ENCODE data around the gene GNB1L. TPM values are rescaled to one million over a fixed set of nuclear protein-coding genes. Genes with fewer than 3 reads are reported as not detected.

The GNB1L gene
- total RNA-seq, 1 experiment from 2014 or later, result 18.0 TPM

DNA sequence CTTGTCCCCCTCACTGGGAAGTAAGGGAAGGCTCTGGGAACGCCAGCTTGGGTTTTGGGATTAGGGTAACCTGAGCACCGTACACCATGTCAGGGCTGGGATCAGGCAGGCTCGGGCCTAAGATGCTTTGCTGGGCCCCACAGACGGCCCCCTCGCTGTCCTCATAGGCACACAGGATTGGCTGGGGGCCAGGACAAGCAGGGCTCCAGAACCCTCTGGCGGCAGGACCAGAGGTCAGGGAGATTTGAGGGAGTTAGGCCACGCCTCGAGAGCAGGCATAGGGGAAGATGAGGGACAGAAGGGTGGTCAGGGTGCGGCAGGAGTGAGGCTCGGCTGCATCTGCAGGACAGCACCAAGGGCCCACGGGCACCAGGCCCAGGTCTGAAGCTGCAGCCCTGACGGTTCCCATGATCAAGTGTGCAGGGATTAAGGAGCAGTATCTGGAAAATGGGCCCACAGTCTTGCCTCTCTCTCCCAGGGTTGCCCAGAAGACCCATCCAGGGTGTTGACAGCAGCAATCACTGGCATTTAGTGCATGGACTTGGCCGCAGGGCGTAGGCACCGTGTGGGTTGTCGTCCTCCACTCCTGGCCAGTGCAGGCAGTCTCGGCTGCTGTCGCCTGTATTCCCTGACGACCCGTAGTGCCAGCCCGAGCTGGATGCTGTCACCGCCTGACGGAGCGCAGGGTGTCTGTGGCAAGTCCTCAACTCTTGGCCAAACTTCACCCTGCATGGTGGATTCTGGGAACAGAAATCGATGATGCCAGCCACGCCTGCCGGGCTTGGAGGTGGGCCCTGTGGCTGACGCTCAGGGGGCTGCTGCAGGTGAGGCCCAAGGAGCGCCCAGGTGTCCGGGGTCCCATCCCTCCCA, 15.7 kb upstream of the GNB1L start:
- H3K36me3 Mint-ChIP-seq, result no peaks in the 10 kb centered on the region
- POLR2A ChIA-PET, result interaction anchor here (0.5 kb wide), 1 partner anchor 14 kb away, joined by 4 read pairs; no protein-coding TSS in a partner anchor

More for the DNA sequence above, 15.7 kb upstream of the GNB1L start:
- H3K4me3 Mint-ChIP-seq, result no peak overlapping the region
- no peak overlapping the region for H3K27ac Mint-ChIP-seq
- TF ChIP-seq NFATC4 (CRISPR knock-in tag; IDR thresholded peaks at IDR 0.05), result no peak
- TF ChIP-seq, protein P1, sequence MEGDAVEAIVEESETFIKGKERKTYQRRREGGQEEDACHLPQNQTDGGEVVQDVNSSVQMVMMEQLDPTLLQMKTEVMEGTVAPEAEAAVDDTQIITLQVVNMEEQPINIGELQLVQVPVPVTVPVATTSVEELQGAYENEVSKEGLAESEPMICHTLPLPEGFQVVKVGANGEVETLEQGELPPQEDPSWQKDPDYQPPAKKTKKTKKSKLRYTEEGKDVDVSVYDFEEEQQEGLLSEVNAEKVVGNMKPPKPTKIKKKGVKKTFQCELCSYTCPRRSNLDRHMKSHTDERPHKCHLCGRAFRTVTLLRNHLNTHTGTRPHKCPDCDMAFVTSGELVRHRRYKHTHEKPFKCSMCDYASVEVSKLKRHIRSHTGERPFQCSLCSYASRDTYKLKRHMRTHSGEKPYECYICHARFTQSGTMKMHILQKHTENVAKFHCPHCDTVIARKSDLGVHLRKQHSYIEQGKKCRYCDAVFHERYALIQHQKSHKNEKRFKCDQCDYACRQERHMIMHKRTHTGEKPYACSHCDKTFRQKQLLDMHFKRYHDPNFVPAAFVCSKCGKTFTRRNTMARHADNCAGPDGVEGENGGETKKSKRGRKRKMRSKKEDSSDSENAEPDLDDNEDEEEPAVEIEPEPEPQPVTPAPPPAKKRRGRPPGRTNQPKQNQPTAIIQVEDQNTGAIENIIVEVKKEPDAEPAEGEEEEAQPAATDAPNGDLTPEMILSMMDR (IDR thresholded peaks at IDR 0.05), result no peak
- TF ChIP-seq MXD4 (CRISPR knock-in tag; IDR thresholded peaks at IDR 0.05; ENCODE audit: borderline replicate concordance), result no peak
- TF ChIP-seq, protein P2, sequence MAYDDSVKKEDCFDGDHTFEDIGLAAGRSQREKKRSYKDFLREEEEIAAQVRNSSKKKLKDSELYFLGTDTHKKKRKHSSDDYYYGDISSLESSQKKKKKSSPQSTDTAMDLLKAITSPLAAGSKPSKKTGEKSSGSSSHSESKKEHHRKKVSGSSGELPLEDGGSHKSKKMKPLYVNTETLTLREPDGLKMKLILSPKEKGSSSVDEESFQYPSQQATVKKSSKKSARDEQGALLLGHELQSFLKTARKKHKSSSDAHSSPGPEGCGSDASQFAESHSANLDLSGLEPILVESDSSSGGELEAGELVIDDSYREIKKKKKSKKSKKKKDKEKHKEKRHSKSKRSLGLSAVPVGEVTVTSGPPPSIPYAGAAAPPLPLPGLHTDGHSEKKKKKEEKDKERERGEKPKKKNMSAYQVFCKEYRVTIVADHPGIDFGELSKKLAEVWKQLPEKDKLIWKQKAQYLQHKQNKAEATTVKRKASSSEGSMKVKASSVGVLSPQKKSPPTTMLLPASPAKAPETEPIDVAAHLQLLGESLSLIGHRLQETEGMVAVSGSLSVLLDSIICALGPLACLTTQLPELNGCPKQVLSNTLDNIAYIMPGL (CRISPR knock-in tag; IDR thresholded peaks at IDR 0.05), result no peak
- TF ChIP-seq GRHL2 (CRISPR knock-in tag; IDR thresholded peaks at IDR 0.05; ENCODE audit: insufficient replicate concordance, severe bottlenecking), result no peak
- TF ChIP-seq, protein P3, sequence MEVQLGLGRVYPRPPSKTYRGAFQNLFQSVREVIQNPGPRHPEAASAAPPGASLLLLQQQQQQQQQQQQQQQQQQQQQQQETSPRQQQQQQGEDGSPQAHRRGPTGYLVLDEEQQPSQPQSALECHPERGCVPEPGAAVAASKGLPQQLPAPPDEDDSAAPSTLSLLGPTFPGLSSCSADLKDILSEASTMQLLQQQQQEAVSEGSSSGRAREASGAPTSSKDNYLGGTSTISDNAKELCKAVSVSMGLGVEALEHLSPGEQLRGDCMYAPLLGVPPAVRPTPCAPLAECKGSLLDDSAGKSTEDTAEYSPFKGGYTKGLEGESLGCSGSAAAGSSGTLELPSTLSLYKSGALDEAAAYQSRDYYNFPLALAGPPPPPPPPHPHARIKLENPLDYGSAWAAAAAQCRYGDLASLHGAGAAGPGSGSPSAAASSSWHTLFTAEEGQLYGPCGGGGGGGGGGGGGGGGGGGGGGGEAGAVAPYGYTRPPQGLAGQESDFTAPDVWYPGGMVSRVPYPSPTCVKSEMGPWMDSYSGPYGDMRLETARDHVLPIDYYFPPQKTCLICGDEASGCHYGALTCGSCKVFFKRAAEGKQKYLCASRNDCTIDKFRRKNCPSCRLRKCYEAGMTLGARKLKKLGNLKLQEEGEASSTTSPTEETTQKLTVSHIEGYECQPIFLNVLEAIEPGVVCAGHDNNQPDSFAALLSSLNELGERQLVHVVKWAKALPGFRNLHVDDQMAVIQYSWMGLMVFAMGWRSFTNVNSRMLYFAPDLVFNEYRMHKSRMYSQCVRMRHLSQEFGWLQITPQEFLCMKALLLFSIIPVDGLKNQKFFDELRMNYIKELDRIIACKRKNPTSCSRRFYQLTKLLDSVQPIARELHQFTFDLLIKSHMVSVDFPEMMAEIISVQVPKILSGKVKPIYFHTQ (CRISPR knock-in tag; IDR thresholded peaks at IDR 0.05), result no peak
- TF ChIP-seq NR3C1 (CRISPR knock-in tag; conservative IDR thresholded peaks at IDR 0.05; ENCODE audit: low read depth), result no peak
- TF ChIP-seq, protein P4, sequence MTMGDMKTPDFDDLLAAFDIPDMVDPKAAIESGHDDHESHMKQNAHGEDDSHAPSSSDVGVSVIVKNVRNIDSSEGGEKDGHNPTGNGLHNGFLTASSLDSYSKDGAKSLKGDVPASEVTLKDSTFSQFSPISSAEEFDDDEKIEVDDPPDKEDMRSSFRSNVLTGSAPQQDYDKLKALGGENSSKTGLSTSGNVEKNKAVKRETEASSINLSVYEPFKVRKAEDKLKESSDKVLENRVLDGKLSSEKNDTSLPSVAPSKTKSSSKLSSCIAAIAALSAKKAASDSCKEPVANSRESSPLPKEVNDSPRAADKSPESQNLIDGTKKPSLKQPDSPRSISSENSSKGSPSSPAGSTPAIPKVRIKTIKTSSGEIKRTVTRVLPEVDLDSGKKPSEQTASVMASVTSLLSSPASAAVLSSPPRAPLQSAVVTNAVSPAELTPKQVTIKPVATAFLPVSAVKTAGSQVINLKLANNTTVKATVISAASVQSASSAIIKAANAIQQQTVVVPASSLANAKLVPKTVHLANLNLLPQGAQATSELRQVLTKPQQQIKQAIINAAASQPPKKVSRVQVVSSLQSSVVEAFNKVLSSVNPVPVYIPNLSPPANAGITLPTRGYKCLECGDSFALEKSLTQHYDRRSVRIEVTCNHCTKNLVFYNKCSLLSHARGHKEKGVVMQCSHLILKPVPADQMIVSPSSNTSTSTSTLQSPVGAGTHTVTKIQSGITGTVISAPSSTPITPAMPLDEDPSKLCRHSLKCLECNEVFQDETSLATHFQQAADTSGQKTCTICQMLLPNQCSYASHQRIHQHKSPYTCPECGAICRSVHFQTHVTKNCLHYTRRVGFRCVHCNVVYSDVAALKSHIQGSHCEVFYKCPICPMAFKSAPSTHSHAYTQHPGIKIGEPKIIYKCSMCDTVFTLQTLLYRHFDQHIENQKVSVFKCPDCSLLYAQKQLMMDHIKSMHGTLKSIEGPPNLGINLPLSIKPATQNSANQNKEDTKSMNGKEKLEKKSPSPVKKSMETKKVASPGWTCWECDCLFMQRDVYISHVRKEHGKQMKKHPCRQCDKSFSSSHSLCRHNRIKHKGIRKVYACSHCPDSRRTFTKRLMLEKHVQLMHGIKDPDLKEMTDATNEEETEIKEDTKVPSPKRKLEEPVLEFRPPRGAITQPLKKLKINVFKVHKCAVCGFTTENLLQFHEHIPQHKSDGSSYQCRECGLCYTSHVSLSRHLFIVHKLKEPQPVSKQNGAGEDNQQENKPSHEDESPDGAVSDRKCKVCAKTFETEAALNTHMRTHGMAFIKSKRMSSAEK (CRISPR knock-in tag; IDR thresholded peaks at IDR 0.05; ENCODE audit: borderline replicate concordance), result no peak
- H3K27me3 Mint-ChIP-seq (ENCODE audit: low read depth), result no peaks in the 10 kb centered on the region
- DNase-seq (ENCODE audit: low spot score) (no peak), ATAC-seq (no peak)
- no peaks in the 10 kb centered on the region for H3K9me3 Mint-ChIP-seq
- CTCF ChIA-PET, result interaction anchor here (1.2 to 1.9 kb wide), 2 partner anchors 70 to 140 kb away, joined by 4 to 5 read pairs; no protein-coding TSS in a partner anchor
- peaks cover 12% of the 10 kb centered on the region for H3K4me1 Mint-ChIP-seq

Data from WTC11 (cell line).